KBM-7 (cell line): Measurements from ENCODE around the gene MINK1.
A peak's percentile ranks its signal among the peaks of the same experiment; 100 is the strongest.

Experiments used
- DNase-seq: peaks from one replicate; pipeline ENCODE4 v3.0.0-alpha.2; 2015
- in situ Hi-C: fragments of 300-500 bp; cut with MboI; formaldehyde crosslinking; loops from 2 replicates; pipeline ENCODE4 v1.14.3; 2020; ENCODE audit warnings: low sequenced_read_pairs, low pct_unique_long_range_greater_than_20kb, mixed read lengths

The MINK1 gene

DNA sequence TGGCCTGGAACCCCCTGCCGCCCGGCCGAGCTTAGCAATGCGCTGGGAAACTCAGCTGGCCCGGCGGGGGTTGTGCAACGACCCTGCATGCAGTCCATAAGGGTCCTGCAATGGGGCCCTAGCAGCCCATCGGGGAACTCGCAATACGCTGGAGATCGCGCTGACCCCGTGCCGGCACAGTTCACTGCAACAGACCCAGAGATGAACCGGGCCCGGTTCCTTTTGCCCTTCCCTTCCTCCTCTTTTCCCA, 106.3 kb downstream of the MINK1 start:
- in situ Hi-C loops, result no loop called here
- no peak for DNase-seq

DNA sequence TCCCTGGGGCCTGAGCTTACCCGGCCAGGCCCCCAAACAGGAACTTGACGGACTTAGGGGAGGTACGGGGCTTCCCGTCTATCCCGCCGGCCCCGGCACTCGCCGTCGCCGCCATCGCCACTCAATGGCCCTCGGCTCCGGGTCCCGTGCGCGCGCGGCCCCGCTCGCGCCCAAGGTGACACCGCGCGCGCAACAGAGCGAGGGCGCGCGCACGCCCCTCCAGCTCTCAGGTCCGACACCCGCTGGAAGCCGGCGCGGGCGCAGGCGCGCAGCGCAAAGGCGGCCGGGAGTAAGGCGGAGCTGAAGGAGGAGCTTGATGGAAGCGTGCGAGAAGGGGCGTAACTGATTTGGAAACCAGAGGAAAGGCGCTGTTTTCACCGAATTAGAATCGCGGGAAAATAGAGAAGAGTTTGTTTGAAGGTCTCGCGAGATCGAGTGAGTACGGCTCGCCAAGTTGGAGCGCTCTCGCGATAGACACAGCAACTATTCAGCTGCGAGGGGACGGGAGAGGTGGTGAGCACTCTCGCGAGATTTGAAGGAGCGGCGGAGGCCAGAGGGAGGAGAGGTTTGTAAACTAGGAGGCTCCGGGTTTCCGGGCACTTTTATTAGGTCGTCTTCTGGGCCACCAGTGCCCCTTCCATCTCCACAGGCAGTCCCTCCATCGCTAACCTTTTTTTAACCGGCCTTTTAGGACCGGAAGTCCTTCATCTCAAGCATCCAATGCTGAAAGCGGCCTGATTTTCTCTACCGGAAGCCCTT, 106.8 kb downstream of the MINK1 start, which contains the start of the genes RNF167 and SLC25A11:
TSS of gene RNF167 (plus strand) at position 473 of the 759 bp plus-strand sequence. CDS start 642 bp downstream, outside the sequence.
TSS of gene SLC25A11 (minus strand) at position 251 of the 759 bp plus-strand sequence. CDS start at position 115, 136 bp downstream.
- DNase-seq, result peak; percentile 99
- in situ Hi-C loops, result no loop called here

- DNase-seq, result no peak
- in situ Hi-C loops, result no loop called here
These were observed 107.6 kb downstream of the MINK1 start for GRCh38 chr17:4940555-4941318.

GRCh38 chr17:4941319-4941610, 108.1 kb downstream of the MINK1 start:
- in situ Hi-C loops, result no loop called here

DNA sequence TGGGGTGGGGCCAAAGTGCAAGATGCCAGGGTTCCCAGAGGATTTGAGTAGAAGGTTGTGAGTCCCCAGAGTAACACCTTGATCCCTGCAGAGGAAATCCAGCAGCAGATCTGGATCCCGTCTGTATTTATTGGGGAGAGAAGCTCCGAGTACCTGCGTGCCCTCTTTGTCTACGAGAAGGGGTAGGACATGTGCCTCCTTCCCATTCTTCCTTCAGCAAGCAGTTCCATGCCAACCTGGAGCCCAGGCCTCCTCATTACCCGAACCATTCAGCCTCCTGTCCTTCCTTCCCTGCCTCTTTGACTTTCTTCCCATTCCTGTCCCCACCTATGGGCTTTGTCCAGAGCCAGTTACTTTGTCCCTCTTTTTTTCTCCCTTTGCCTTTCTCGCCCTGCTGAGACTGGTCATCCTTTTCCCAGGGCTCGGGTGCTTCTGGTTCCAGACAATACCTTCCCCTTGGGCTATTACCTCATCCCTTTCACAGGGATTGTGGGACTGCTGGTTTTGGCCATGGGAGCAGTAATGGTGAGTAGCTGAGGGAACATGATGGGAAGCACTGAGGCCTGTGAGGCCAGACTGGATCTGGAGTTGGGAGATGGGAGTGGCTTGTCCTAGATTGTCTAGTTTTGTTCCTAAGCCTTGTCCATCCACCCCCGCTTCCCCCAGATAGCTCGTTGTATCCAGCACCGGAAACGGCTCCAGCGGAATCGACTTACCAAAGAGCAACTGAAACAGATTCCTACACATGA, 109.8 kb downstream of the MINK1 start:
- no peak for DNase-seq

More at GRCh38 chr17:4941319-4941610, 108.1 kb downstream of the MINK1 start:
- no peak for DNase-seq

DNA sequence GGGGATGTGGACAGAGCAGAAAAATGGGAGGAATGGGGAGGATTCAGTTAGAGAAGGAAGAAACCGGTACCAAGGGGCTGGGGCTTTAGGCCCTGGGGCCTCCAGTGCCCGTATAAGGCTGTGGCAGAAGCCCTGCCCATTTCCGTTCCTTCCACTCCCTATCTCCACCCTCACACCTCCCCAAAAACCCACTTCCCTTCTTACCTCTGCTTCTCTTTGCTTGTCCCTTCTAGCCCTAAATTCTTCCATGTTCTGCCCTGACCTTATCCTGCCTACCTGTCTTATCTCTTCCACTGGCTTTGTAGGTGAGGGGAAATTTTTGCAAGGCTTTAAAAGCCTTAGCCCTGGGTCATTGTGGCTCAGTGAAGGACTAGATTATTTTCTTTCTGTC, 111.0 kb downstream of the MINK1 start:
- in situ Hi-C loops, result no loop called here

More for the DNA sequence above, 109.8 kb downstream of the MINK1 start:
- in situ Hi-C loops, result no loop called here

GRCh38 chr17:4944554-4945175, 111.5 kb downstream of the MINK1 start:
- in situ Hi-C loops, result no loop called here

More for the DNA sequence above, 111.0 kb downstream of the MINK1 start:
- peak; percentile 89 for DNase-seq

GRCh38 chr17:4945176-4945943, 112.2 kb downstream of the MINK1 start:
- in situ Hi-C loops, result no loop called here
- no peak for DNase-seq

More at GRCh38 chr17:4944554-4945175, 111.5 kb downstream of the MINK1 start:
- no peak for DNase-seq

DNA sequence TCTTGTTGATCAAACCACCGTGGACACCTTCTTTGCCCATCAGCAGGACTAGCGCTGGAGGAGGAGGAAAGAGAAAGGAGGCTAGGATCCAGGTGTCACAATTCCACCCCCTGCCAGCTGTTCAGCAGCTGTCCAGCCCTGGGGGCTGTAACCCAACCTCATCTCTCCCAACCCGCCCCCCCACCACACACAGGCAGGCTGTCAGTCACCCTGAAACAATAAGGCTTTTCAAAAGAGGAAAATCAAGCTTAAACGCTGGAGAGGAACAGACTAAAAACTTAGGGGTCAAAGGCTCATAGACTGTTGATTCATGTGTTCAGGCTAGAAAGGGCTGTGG, 112.8 kb downstream of the MINK1 start:
- no peak for DNase-seq
- in situ Hi-C loops, result no loop called here

DNA sequence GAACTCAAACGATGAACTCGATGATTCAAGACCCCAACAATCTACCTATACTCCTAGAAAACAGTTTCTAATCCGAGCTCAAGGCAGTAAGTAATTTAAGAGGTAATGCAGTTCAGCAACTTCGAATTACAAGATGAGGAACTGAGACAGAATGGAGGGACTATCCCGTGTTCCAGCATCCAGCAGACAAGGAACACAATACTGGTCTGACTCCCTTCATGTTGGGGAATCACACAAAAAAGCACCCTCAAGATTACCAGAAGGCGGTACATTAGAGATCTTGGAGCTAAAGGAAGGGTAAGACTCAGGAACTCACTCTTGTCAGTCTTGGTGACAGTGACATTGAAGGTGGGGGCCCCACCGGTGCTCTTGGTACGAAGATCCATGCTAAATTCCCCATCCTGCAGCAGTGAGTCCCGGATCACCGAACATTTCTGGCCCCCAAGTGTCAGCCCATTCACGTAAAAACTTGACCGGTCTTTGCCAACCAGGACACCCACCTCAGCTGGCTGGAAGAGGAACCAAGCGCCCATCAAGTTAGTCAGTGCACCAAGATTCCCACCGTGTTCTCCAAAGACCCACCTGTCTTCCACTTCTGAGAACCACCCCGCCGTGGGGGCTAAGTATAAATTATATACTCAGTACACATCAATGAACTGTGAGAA, 113.3 kb downstream of the MINK1 start:
- in situ Hi-C loops, result no loop called here
- DNase-seq, result no peak

DNA sequence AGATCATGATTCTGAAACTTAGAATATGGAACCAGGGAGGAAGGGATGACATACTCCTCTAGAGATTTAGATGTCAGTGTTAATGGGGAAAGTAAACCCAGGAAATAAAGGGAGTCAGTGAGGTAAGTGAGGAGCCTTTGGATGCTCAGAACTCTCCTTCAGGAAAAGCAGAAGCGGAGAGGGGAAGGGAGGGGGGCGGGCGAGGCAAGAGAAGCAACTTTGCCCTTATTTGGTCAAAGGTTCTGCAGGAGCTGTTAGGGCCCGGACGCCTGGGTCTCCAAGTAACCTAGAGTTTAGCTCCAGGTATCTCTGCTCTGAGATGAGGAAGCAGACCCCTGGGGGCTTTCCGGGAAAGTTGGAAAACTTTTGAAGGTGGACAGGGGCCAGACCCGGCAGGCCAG, 113.9 kb downstream of the MINK1 start:
- DNase-seq, result peak; percentile 54
- in situ Hi-C loops, result no loop called here
